Central memory CD4-positive, alpha-beta T cell (primary cell): ENCODE measurements around the gene ZCWPW2.

Experiments used
- DNase-seq: peaks from one replicate; pipeline ENCODE4 v3.0.0; 2022

ZCWPW2 gene

GRCh38 chr3:28386049-28386448 lies 37.5 kb downstream of the ZCWPW2 start:
- no peak for DNase-seq

DNA sequence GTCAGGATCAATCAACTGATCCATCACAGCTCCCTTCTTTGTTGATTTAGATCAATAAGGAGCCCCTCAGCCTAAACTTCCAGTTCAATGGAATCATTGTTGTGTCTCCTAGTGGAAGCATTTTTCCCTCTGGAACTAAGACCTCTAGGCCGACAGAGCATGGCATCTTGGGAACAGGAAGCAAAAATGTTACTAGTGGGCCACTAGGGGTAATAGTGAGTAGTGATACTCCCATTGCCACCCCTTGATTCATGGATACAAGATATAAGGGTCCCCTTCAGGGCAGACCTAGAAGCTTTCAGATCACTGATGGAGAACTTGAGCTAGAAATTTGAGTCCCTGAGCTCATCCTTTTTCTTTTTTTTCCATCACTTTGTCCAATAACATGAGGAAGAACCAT lies 40.5 kb downstream of the ZCWPW2 start:
- no peak for DNase-seq

GRCh38 chr3:28399206-28399605 lies 50.7 kb downstream of the ZCWPW2 start:
- DNase-seq, result no peak

DNA sequence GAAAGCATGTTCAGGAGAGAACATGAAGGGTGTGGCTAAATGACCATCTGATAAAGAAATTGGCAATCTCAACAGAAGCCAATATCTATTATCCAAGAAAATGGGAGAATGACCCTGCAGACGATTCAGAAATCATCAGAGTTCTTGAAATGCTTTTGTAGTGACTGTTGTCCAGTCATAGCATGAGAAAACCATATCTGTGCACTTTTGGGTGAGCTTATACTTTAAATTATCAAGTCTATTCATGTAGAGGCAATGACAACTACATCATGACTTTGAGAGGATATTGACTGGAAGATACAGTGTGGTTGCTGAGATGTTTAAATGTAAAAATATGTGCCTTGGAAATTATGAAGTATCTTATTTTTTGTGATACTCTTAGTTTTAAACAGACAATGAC lies 57.7 kb downstream of the ZCWPW2 start:
- no peak for DNase-seq

DNA sequence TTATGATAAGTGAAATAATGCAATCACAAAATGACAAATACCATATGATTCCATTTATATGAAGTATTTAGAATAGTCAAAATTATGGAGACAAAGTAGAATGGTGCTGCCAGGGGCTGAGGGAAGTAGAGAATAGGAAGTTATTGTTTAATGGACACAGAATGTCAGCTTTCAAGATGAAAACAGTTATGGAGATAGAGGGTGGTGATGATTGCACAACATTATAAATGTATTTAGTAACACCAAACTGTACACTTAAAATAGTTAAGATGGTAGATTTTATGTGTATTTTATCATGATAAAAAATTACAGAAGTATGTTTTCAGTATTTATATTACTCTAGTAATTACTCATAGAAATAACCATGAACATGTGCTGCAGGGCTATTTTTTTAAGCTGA lies 100.9 kb downstream of the ZCWPW2 start:
- no peak for DNase-seq

GRCh38 chr3:28462866-28463265 lies 114.3 kb downstream of the ZCWPW2 start:
- DNase-seq, result no peak

- DNase-seq, result no peak
Measured at GRCh38 chr3:28467414-28467813, 118.9 kb downstream of the ZCWPW2 start.

GRCh38 chr3:28476194-28476593 lies 127.7 kb downstream of the ZCWPW2 start:
- DNase-seq, result no peak

- no peak for DNase-seq
Measured at GRCh38 chr3:28476764-28477163, 128.2 kb downstream of the ZCWPW2 start.

DNA sequence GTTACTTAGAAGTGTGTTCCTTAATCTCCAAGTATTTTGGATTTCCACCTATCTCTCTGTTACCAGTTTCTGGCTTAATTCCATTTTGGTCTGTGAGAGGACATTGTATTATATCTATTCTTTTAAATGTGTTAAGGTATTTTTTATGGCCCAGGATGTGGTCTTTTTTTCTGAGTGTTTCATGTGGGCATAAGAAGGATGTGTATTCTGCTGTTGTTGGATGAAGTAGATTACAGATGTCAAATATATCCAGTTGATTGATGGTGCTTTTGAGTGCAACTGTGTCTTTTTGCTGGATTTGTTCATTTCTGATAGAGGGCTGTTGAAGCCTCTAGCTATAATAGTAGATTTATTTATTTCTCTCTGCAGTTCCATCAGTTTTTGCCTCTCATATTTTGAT lies 136.6 kb downstream of the ZCWPW2 start:
- DNase-seq, result no peak

- no peak for DNase-seq
Measured at GRCh38 chr3:28495301-28495700, 146.8 kb downstream of the ZCWPW2 start.

GRCh38 chr3:28502397-28502937 lies 153.9 kb downstream of the ZCWPW2 start:
- no peak for DNase-seq

DNA sequence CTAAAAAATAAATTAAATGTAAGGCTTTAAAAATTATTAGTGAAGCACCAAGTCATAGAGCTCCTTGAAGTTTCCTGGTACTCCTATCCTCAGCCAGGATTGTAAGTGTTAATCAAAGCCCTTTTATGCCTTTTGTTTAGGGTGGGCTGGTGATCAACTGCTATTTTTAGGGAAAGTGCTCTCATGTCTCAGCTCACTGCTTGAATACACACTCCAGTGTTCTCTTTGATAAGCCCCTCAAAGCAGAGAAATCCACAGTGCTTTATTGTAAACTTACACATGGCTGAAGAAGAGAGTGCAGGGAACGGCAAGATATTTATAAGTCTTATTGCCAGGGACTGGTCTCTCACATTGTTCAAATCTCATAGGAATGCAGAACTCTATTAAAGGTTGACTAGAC lies 156.5 kb downstream of the ZCWPW2 start:
- DNase-seq, result no peak

GRCh38 chr3:28521663-28522062 lies 173.1 kb downstream of the ZCWPW2 start:
- no peak for DNase-seq

DNA sequence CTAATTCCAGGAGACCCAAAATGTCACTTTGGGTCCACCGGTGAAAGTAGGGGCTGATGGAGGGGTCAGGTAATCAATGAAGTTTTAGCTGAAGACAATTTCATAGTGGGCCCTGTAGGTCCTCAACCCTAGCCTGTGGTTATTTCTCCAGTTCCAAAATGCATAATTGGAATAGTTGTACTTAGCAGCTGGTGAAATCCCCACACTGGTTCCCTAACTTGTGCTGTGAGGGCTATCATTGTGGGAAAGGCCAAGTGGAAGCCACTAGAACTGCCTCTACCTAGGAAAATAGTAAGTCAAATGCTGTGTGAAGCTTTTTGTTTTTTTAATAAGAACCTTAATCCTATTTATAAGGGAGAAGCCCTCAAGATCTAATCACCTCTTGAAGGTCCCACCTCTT lies 193.8 kb downstream of the ZCWPW2 start:
- no peak for DNase-seq

GRCh38 chr3:28544236-28544635 lies 195.7 kb downstream of the ZCWPW2 start:
- no peak for DNase-seq

- no peak for DNase-seq
Measured at GRCh38 chr3:28544831-28545230, 196.3 kb downstream of the ZCWPW2 start.

- no peak for DNase-seq
Measured at GRCh38 chr3:28547677-28548076, 199.2 kb downstream of the ZCWPW2 start.

DNA sequence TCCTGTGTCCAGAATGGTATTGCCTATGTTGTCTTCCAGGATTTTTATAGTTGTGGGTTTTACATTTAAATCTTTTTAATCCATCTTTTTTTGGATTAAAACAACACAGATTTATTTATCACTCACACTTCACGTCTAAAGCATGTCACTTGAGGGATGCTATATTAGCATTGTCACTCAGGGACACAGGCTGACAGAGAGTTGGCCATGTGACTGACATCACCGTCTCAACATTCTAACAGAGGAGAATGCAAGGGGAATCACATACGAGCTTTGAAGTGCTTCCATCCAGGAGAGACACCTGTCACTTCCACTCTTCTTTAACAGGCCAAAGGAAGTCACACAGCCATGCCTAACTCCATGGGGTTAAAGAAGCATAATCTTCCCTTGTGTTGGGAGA lies 204.7 kb downstream of the ZCWPW2 start:
- no peak for DNase-seq

GRCh38 chr3:28556195-28556594 lies 207.7 kb downstream of the ZCWPW2 start:
- no peak for DNase-seq

DNA sequence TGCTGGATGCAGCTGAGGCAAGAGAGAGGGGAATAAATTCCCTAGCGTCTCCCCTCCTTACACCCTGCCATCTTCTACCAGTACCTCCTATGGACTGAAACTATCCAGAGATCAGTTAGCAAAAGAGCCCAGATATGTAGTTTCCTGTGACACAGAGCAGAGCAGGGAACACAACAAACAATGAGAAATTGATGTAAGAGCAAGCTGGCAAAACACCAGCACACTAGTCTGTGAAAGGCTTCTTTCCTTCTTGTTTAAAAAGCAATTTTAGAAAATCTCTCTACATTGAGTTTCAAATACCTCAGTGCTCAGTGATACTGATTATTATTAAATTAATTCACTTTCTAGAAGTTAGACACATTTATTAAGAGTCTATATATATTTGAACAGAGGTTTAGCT lies 215.7 kb downstream of the ZCWPW2 start:
- no peak for DNase-seq

DNA sequence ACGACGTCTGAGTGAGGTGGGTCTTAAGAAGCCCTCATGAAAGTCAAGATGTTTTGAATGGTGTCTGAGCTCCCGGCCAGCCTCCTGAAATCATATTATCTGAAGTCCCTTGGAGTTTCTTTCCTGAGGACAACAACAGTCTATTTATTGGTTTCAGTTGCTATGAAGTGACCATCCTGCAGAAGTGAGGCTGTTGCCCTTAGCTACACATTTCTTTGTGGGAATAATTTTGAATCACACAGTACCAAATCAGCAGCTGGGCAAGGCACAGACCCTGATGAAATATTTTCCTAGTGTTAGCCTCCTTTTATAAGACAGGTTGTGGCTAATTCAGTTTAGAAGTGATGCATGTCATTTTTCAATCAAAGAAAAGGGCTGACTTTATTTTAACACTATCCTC lies 220.8 kb downstream of the ZCWPW2 start:
- DNase-seq, result no peak

DNA sequence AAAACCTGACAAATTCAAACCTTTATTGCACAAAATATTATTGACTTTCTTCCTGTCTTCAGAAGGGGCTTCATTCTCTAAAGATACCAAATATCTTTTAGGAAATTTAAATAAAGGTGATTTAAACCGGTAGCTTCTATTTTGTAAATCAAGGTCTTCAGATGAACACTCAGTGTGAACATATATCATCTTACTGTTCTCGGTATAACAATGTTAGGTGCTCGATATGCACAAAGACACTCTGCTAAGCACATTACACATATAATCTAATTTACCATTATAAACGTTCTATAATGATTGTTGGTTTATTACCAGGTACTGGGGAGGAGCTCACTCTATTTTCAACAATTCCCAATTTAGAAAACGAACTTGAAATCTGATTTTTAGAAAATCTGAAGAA lies 225.5 kb downstream of the ZCWPW2 start:
- no peak for DNase-seq

GRCh38 chr3:28575100-28575745 lies 226.7 kb downstream of the ZCWPW2 start:
- DNase-seq, result no peak
